Prostate gland (tissue), 2 donors: ENCODE data around the gene MTARC1.

Source experiments
- CTCF ChIP-seq, 4 experiments: fragments of 200-600 bp in 2 of 4; fragments of 450-650 bp in 2 of 4; sonication (generic) in 2 of 4; IDR thresholded peaks; 1 replicate in 3 of 4; 2 replicates in 1 of 4; pipeline ENCODE4 v1.5.1; 2016 to 2019; ENCODE audit warnings: antibody characterized with exemption in 4 of 4, mild to moderate bottlenecking in 2 of 4, moderate library complexity in 2 of 4
- POLR2AphosphoS5 ChIP-seq: sonication (generic); formaldehyde crosslinking; IDR thresholded peaks from one replicate; pipeline ENCODE4 v1.6.1; 2017; ENCODE audit warnings: antibody characterized with exemption

- TF ChIP-seq CTCF (IDR thresholded peaks at IDR 0.05) (no peak), POLR2AphosphoS5 (peak; percentile 84)
Observed at GRCh38 chr1:220812308-220812707, 25.6 kb downstream of the MTARC1 start.
